DMS114 treated with DMSO at 0.1 percent for 48 hours (cell line): ENCODE results near the gene ELK1.
"Not testable (repeated sequence)": the region's sequence is repeated elsewhere in the genome, so short reads cannot be mapped to it uniquely, and the experiment has no call there.

Experiments
- DNase-seq: peaks from one replicate; lab custom pipeline; 2025; ENCODE audit not compliant: unreplicated experiment; lab: John Stamatoyannopoulos, UW

The ELK1 gene

GRCh38 chrX:47650164-47651042 is at the start of gene ELK1:
ELK1 (minus strand) TSS chrX:47650563; CDS start chrX:47641441, 9,122 bp downstream.
- DNase-seq, result peak; percentile 90

GRCh38 chrX:47697181-47697580 is 46.8 kb upstream of the ELK1 start:
- DNase-seq, result no peak

- DNase-seq, result no peak
Measured at GRCh38 chrX:47690175-47690574, 39.8 kb upstream of the ELK1 start.

- DNase-seq, result no peak
Measured at GRCh38 chrX:47687263-47687662, 36.9 kb upstream of the ELK1 start.

- no peak for DNase-seq
Measured at GRCh38 chrX:47683829-47684205, 33.5 kb upstream of the ELK1 start.

- DNase-seq, result no peak
Measured at GRCh38 chrX:47683184-47683828, 32.9 kb upstream of the ELK1 start.

- not testable (repeated sequence) for DNase-seq
Measured at GRCh38 chrX:47675959-47676859, 25.8 kb upstream of the ELK1 start.

- DNase-seq, result no peak
Measured at GRCh38 chrX:47674776-47675175, 24.4 kb upstream of the ELK1 start.

GRCh38 chrX:47665797-47666196 is 15.4 kb upstream of the ELK1 start:
- not testable (repeated sequence) for DNase-seq

- DNase-seq, result no peak
Measured at GRCh38 chrX:47664737-47665136, 14.4 kb upstream of the ELK1 start.

GRCh38 chrX:47662144-47662657 is 11.8 kb upstream of the ELK1 start:
- DNase-seq, result no peak

- no peak for DNase-seq
Measured at GRCh38 chrX:47661539-47661938, 11.2 kb upstream of the ELK1 start.

- DNase-seq, result no peak
Measured at GRCh38 chrX:47659421-47659726, 9.0 kb upstream of the ELK1 start.

GRCh38 chrX:47658684-47659420 is 8.5 kb upstream of the ELK1 start, which contains the start of gene UXT:
UXT (minus strand) TSS chrX:47659180; CDS start chrX:47658927, 253 bp downstream.
- DNase-seq, result peak; percentile 89

- no peak for DNase-seq
Measured at GRCh38 chrX:47658301-47658683, 7.9 kb upstream of the ELK1 start.

GRCh38 chrX:47651043-47651905 is 911 bp upstream of the ELK1 start:
- DNase-seq, result no peak

GRCh38 chrX:47649781-47650163 is 591 bp downstream of the ELK1 start:
- DNase-seq, result no peak

GRCh38 chrX:47649271-47649670 is 1.1 kb downstream of the ELK1 start:
- no peak for DNase-seq

- DNase-seq, result no peak
Measured at GRCh38 chrX:47648376-47648775, 2.0 kb downstream of the ELK1 start.

GRCh38 chrX:47646636-47647035 is 3.7 kb downstream of the ELK1 start:
- DNase-seq, result no peak
